Heart left ventricle (tissue), 13 donors: Measurements from ENCODE around the gene PGLYRP2.

Experiments used
- POLR2A ChIP-seq, 2 donors: fragments of 450-650 bp; IDR thresholded peaks; one replicate each; pipeline ENCODE4 v1.6.1; 2017; ENCODE audit warnings: antibody characterized with exemption in 2 of 2, mild to moderate bottlenecking in 2 of 2, moderate library complexity in 2 of 2
- TF ChIP-seq, protein P1 (sequence below), 12 donors: fragments of 200-600 bp; sonication (generic) in 4 of 12; IDR thresholded peaks; one replicate each; pipeline versions ENCODE4 v1.5.0 to v1.8.0; 2018 to 2022; ENCODE audit warnings: antibody characterized with exemption in 12 of 12, mild to moderate bottlenecking in 5 of 12
- donor health status: ischemic (EF 13 %, LVEDD 7.1; RV severe dilation, severe dysfunction).
- donor health status: DM: no; HTN: yes; CAD: no.
- donor health status: DM: no; HTN: no; CAD: no.
- donor health status: ischemic (EF 25% LVEDD 6.9; RV normal size, moderate dysfunction).
- donor health status: ischemic (EF 25% LVEDD 5.7; RV mildly dilated, moderate dysfunction).
- donor health status: ischemic (EF 35%, LVEDD 5.7; RV mildly dilated, moderate dysfunction).
- donor health status: nonischemic (EF 11% LVEDD 7.7; RV severe dilation, severe dysfunction).
- donor health status: DM: yes; HTN: yes; CAD: no.
- donor health status: PGD.
- donor health status: ischemic (EF 29% LVEDD 5.4; RV normal size, mild dysfunction).
- donor health status: nonischemic (EF 23%, LVEDD 6.1; RV moderate dilation, normal function).

DNA sequence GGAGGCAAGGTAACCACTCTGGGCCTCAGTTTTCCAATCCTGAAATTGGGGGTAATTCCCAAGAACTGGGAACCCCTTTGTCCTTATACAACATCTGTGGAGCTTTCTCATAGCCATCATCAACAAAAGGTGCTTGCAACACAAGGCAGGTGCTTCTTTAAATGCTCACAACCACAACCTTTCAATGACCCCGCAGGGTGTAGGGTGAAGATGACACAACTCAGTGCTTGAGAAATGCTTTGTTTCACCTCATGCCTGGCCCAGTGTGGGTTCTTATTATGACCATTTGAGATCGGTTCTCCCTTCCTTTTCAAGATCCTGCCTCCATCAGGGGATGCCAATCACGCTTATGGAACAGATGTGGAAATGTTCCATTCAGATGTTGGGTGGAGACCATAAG is 38.0 kb downstream of the PGLYRP2 start:
- TF ChIP-seq POLR2A (IDR thresholded peaks at IDR 0.05): no peak
- TF ChIP-seq, protein P1, sequence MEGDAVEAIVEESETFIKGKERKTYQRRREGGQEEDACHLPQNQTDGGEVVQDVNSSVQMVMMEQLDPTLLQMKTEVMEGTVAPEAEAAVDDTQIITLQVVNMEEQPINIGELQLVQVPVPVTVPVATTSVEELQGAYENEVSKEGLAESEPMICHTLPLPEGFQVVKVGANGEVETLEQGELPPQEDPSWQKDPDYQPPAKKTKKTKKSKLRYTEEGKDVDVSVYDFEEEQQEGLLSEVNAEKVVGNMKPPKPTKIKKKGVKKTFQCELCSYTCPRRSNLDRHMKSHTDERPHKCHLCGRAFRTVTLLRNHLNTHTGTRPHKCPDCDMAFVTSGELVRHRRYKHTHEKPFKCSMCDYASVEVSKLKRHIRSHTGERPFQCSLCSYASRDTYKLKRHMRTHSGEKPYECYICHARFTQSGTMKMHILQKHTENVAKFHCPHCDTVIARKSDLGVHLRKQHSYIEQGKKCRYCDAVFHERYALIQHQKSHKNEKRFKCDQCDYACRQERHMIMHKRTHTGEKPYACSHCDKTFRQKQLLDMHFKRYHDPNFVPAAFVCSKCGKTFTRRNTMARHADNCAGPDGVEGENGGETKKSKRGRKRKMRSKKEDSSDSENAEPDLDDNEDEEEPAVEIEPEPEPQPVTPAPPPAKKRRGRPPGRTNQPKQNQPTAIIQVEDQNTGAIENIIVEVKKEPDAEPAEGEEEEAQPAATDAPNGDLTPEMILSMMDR (IDR thresholded peaks at IDR 0.05): no peak
